Lung (tissue), 12 donors: ENCODE results near the gene ATF6. TPM values are rescaled to one million over a fixed set of nuclear protein-coding genes. Genes with fewer than 3 reads are reported as not detected.

Experiments
- ATAC-seq: fragments of 200-7000 bp; cut with Tn5 transposase; one replicate; pipeline ENCODE4 v1.9.1; 2020; ENCODE audit warnings: moderate number of reproducible peaks; ENCODE audit not compliant: insufficient read depth, low FRiP score
- DNase-seq, 3 donors: peaks; one replicate each; pipeline ENCODE4 v3.0.0-alpha.2; 2013 to 2017
- H3K27ac ChIP-seq, 2 donors: one replicate each; pipeline ENCODE4 v1.5.1; 2013; ENCODE audit warnings: mild to moderate bottlenecking in 2 of 2, moderate library complexity in 2 of 2, control low read depth in 1 of 2, inconsistent platforms in 1 of 2, low read depth in 1 of 2, low read length in 1 of 2
- H3K27me3 ChIP-seq, 3 donors: one replicate each; pipeline ENCODE4 v1.5.1; 2013; ENCODE audit warnings: low read length in 2 of 3; ENCODE audit not compliant: control insufficient read depth in 3 of 3, insufficient read depth in 3 of 3
- H3K36me3 ChIP-seq, 4 donors: one replicate each; pipeline ENCODE4 v1.5.1; 2013; ENCODE audit warnings: low read length in 4 of 4, mild to moderate bottlenecking in 1 of 4, moderate library complexity in 1 of 4; ENCODE audit not compliant: control insufficient read depth in 4 of 4, insufficient read depth in 4 of 4
- H3K4me1 ChIP-seq, 5 donors: one replicate each; pipeline ENCODE4 v1.5.1; 2013; ENCODE audit warnings: low read length in 5 of 5, mild to moderate bottlenecking in 2 of 5, moderate library complexity in 1 of 5; ENCODE audit not compliant: control insufficient read depth in 5 of 5, insufficient read depth in 5 of 5
- H3K4me3 ChIP-seq: one replicate; pipeline ENCODE4 v1.5.1; 2013; ENCODE audit warnings: mild to moderate bottlenecking, control low read depth, moderate library complexity
- H3K9ac ChIP-seq, 2 donors: one replicate each; pipeline ENCODE4 v1.5.1; 2013; ENCODE audit warnings: low read length in 2 of 2, control low read depth in 1 of 2; ENCODE audit not compliant: insufficient read depth in 1 of 2
- H3K9me3 ChIP-seq, 4 donors: one replicate each; pipeline ENCODE4 v1.5.1; 2013; ENCODE audit warnings: low read length in 3 of 4, mild to moderate bottlenecking in 1 of 4, moderate library complexity in 1 of 4; ENCODE audit not compliant: control insufficient read depth in 4 of 4, insufficient read depth in 3 of 4
- WGBS, 2 donors: extraction: QIAGEN DNeasy Blood & Tissue Kit; methylation state at CpG; one replicate each; pipeline ENCODE4 v1.1.7; 2013; 5-methylcytosine and 5-hydroxymethylcytosine counted together
- polyA plus RNA-seq, 2 donors: library from polyadenylated mRNA; stranded (reverse); fragments of 200-250 nt; gene quantifications; one replicate each; pipeline ENCODE4 v1.2.1, GENCODE V29; 2013
- total RNA-seq, 2 donors: library from RNA; depleted of rRNA in 1 of 2; stranded (reverse); fragments of >200 nt in 1 of 2; gene quantifications; one replicate each; pipeline ENCODE4 v1.2.1, GENCODE V29; 2014 to 2021
- TF ChIP-seq, protein P1 (sequence below): IDR thresholded peaks from 2 replicates; pipeline ENCODE4 v1.5.1; 2012; ENCODE audit warnings: mild to moderate bottlenecking; ENCODE audit errors: control extremely low read depth, extremely low read depth
- donor health status: control.
- donor health status: control.
- donor health status: Bipolar disorder and iron deficiency.
- donor health status: healthy.
- donor health status: DM: yes; HTN: yes; CAD: no.

ATF6 gene
- total and polyA plus RNA-seq, 4 donors = 4.3 to 44.8 (median 22.6) TPM

DNA sequence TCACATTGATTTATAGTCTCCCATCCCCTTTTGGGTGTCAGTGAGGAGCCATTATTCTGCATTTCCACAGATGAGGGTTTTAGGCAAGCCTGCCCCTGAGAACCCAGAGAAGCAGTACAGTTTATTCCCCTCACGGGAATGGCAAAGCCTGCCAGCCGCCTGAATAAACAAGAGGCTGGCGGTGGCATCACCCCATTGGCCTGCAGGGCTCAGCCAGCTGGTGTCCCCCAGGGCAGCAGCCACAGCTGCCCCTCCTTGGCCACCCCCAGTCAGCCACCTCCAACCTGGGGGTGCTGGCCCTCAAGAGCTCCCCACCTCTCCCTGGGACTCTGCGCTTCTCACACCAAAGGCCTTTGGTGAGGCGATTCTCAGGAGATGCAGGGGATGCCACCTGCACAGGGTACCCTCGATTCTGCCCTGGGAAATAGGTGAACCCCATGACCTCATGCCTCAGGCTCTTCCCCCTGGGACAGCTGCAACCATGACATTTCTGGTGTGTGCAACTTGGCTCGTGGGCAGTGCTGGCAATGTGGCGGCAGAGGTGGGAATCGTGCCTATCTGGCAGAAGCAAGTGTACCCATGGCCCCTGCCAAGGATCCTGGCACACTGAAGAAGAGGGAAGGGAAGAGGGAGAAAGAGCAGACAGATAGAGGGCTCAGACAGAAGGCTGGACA lies 243.5 kb downstream of the ATF6 start:
- no peak overlapping the region for H3K27ac ChIP-seq
- no peak overlapping the region for H3K9ac ChIP-seq
- 75 to 88% methylated on average over 9 of the region's 9 CpGs for WGBS, 2 donors
- peaks cover 0 to 3% (median 0%) of the 10 kb centered on the region in 3 donors for H3K27me3 ChIP-seq
- no peak for ATAC-seq
- TF ChIP-seq, protein P1, sequence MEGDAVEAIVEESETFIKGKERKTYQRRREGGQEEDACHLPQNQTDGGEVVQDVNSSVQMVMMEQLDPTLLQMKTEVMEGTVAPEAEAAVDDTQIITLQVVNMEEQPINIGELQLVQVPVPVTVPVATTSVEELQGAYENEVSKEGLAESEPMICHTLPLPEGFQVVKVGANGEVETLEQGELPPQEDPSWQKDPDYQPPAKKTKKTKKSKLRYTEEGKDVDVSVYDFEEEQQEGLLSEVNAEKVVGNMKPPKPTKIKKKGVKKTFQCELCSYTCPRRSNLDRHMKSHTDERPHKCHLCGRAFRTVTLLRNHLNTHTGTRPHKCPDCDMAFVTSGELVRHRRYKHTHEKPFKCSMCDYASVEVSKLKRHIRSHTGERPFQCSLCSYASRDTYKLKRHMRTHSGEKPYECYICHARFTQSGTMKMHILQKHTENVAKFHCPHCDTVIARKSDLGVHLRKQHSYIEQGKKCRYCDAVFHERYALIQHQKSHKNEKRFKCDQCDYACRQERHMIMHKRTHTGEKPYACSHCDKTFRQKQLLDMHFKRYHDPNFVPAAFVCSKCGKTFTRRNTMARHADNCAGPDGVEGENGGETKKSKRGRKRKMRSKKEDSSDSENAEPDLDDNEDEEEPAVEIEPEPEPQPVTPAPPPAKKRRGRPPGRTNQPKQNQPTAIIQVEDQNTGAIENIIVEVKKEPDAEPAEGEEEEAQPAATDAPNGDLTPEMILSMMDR = no peak
- no peak for DNase-seq
- H3K4me3 ChIP-seq = no peak overlapping the region
- no peaks in the 10 kb centered on the region for H3K9me3 ChIP-seq
- no peaks in the 10 kb centered on the region for H3K36me3 ChIP-seq
- peaks cover 0 to 10% (median 2%) of the 10 kb centered on the region in 5 donors for H3K4me1 ChIP-seq

DNA sequence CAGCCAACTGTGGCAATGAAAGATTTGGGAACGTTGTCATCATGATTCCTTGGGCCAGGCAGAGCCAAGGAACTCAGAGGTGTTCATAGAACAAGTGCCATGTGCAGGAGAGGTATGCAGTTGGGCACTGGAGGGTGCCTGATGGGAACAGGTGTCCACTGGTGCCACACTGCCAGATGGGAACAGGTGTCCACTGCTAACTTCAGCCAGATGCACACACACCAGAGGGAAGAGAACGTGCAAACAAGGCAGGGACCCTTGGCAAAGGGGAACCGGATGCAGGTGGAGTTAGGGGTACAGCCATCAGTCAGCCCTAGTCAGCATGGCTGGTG lies 244.0 kb downstream of the ATF6 start:
- no peak overlapping the region for H3K9ac ChIP-seq
- peaks cover 0 to 3% (median 0%) of the 10 kb centered on the region in 3 donors for H3K27me3 ChIP-seq
- TF ChIP-seq, protein P1 = no peak
- H3K9me3 ChIP-seq = no peaks in the 10 kb centered on the region
- no peak overlapping the region for H3K27ac ChIP-seq
- WGBS, 2 donors = 83 to 92% methylated on average over 3 of the region's 3 CpGs
- DNase-seq (no peak), ATAC-seq (no peak)
- H3K36me3 ChIP-seq = no peaks in the 10 kb centered on the region
- H3K4me1 ChIP-seq = peaks cover 0 to 10% (median 2%) of the 10 kb centered on the region in 5 donors
- H3K4me3 ChIP-seq = no peak overlapping the region

DNA sequence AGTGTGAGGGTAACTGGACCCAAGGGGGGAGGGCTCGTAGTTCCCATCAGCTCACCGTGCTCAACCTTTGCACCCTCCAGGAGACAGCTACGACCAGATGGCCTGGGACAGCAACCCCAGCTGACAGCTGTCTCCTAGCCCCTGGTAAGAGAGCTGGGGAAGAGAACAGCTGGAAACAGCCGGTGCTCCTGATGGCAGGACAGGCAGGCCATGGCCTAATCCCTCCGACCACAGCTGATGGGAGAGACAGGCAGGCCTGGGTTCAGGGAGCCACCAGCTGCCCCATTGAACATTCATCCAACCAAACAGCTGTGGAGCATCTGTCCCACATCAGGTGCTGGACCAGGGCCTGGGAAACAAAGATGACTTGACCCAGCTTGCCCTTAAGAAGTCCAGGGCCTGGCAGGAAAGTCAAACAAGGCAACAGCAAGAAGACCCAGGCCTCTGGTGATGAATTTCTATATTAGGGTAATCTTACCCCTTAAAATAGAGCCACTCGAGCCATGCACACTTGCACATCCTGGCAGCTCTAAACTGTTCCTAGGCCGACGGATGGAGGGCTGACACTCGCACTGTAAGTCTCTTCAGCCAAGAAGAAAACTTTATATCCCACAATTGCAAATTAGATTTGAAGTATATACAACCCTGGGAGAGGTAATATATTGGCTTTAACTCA lies 245.4 kb downstream of the ATF6 start:
- no peak overlapping the region for H3K9ac ChIP-seq
- WGBS, 2 donors = 73 to 79% methylated on average over 9 of the region's 9 CpGs
- no peaks in the 10 kb centered on the region for H3K36me3 ChIP-seq
- ATAC-seq (peak; percentile 19), DNase-seq (peak; percentile 90 to 95 (median 92))
- TF ChIP-seq, protein P1 = no peak
- no peak overlapping the region for H3K4me3 ChIP-seq
- H3K27me3 ChIP-seq = peaks cover 0 to 2% (median 0%) of the 10 kb centered on the region in 3 donors
- H3K9me3 ChIP-seq = no peaks in the 10 kb centered on the region
- H3K4me1 ChIP-seq = peaks cover 0 to 10% (median 2%) of the 10 kb centered on the region in 5 donors
- no peak overlapping the region for H3K27ac ChIP-seq
